GM18909 (cell line): ENCODE measurements around the gene ACR.

ENCODE experiments used
- ATAC-seq: cut with Tn5 transposase; IDR thresholded peaks from one replicate; pipeline ENCODE4 v1.9.1; 2021; ENCODE audit warnings: mild to moderate bottlenecking; ENCODE audit not compliant: unreplicated experiment, poor library complexity

Gene ACR

GRCh38 chr22:50737728-50738648, at the start of gene ACR:
Gene ACR, plus strand, starts transcription at chr22:50738204. Its CDS starts 32 bp downstream, at chr22:50738236.
- ATAC-seq = no peak

GRCh38 chr22:50688448-50688847, 49.6 kb upstream of the ACR start:
- ATAC-seq = no peak

GRCh38 chr22:50691521-50691920, 46.5 kb upstream of the ACR start:
- no peak for ATAC-seq

- ATAC-seq = no peak
Observed at GRCh38 chr22:50693462-50693861, 44.5 kb upstream of the ACR start.

GRCh38 chr22:50694099-50694605, 43.9 kb upstream of the ACR start:
- no peak for ATAC-seq

- no peak for ATAC-seq
Observed at GRCh38 chr22:50694766-50695420, 43.1 kb upstream of the ACR start.

GRCh38 chr22:50695421-50696250, 42.4 kb upstream of the ACR start:
- ATAC-seq = no peak

- ATAC-seq = no peak
Observed at GRCh38 chr22:50696251-50696798, 41.7 kb upstream of the ACR start.

- ATAC-seq = no peak
Observed at GRCh38 chr22:50696799-50697561, 41.0 kb upstream of the ACR start.

GRCh38 chr22:50697667-50698506, 40.1 kb upstream of the ACR start:
- no peak for ATAC-seq

- no peak for ATAC-seq
Observed at GRCh38 chr22:50698546-50698945, 39.5 kb upstream of the ACR start.

- ATAC-seq = no peak
Observed at GRCh38 chr22:50699001-50699755, 38.8 kb upstream of the ACR start.

- ATAC-seq = no peak
Observed at GRCh38 chr22:50699756-50700386, 38.1 kb upstream of the ACR start.

GRCh38 chr22:50700387-50701075, 37.5 kb upstream of the ACR start:
- ATAC-seq = no peak

GRCh38 chr22:50701076-50701419, 37.0 kb upstream of the ACR start:
- no peak for ATAC-seq

- ATAC-seq = no peak
Observed at GRCh38 chr22:50701428-50702154, 36.4 kb upstream of the ACR start.
